Measurements from ENCODE around the gene IL1F10.

Gene IL1F10

DNA sequence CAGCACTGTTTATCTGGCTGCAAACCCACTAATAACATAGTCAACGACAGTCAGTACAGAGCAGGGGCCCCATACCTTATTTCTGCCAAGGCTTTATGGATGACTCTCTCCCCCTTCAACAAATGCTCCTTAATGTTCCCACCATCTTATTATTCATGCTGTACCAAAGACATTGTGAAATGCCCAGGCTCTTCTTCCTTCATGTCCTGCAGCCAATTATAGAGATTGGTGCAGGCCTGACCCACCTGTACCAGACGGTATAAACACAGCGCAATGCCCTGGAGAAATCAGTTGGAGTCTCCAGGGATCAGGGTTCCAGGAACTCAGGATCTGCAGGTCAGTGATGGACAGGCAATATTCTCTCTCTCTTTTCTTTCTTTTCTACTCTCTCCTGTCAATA is at the start of gene IL1F10:
TSS of gene IL1F10 (plus strand) at position 290 of the 400 bp plus-strand sequence. CDS start 4,769 bp downstream, outside the sequence.
- no peak for DNase-seq (ENCODE audit: low spot score)

GRCh38 chr2:113018509-113018908 is 49.3 kb upstream of the IL1F10 start:
- DNase-seq (ENCODE audit: low spot score), result no peak

- no peak for DNase-seq (ENCODE audit: low spot score)
Measured at GRCh38 chr2:113021312-113021711, 46.5 kb upstream of the IL1F10 start.

- no peak for DNase-seq (ENCODE audit: low spot score)
Measured at GRCh38 chr2:113024764-113025163, 43.0 kb upstream of the IL1F10 start.

- no peak for DNase-seq (ENCODE audit: low spot score)
Measured at GRCh38 chr2:113025737-113026136, 42.0 kb upstream of the IL1F10 start.

DNA sequence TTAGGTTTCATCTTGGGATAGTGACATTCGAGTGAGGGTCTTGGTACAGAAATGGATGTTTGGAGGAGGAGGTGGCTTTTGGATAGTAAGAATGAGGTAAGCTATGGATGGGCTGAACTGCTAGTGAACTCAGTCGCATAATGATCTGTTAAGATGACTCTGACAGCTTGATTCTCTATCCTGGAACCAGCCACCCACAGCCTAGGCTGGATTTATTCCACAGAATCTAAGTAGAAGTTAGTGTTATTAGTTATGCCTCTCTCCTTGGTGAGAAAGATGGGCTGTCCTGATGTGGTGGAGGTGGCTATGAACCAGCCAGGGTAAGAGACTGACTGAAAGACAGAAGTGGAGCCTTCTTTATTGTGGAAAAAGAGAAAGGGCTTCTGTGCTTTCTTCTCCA is 40.1 kb upstream of the IL1F10 start:
- DNase-seq (ENCODE audit: low spot score), result no peak

DNA sequence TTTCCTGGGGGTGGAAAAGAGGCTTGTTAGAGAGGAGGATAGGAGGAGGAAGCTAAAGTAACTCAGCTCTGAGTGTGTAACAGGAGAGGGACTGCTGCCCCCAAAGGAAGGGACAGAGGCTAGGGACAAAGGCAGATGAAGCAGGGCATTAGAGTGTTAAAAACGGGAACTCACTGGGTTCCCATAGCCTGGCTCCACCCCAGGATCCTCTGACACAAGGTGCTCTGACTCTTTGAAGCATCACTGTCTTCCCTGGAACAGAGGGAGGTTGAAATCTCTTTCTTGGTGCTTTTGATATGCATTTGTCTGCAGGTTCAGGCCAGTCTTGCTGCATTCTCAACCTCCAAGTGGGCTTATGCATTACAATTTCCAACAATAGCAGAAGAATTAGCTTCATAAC is 39.7 kb upstream of the IL1F10 start:
- DNase-seq (ENCODE audit: low spot score), result no peak

GRCh38 chr2:113032737-113033136 is 35.0 kb upstream of the IL1F10 start:
- no peak for DNase-seq (ENCODE audit: low spot score)

DNA sequence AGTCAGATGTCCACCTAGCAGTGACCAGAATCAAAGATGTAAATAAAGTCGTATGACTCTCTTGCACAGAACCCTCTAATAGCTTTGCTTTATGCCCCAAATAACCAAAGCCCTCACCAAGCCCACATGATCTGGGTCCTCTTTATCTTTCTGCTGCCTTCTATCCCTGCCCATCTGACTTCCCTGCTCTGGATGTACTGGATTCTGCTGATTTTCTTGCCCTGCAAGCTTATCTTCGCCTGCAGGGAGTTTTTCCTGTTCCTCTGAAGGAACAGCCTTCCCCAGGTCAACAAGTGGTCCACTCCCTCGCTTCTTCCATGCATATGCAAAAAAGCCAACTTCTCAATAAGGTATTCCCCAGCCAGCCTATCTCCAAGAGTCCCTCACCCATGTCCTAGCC is 33.8 kb upstream of the IL1F10 start:
- DNase-seq (ENCODE audit: low spot score), result no peak

GRCh38 chr2:113036763-113037162 is 31.0 kb upstream of the IL1F10 start:
- no peak for DNase-seq (ENCODE audit: low spot score)

DNA sequence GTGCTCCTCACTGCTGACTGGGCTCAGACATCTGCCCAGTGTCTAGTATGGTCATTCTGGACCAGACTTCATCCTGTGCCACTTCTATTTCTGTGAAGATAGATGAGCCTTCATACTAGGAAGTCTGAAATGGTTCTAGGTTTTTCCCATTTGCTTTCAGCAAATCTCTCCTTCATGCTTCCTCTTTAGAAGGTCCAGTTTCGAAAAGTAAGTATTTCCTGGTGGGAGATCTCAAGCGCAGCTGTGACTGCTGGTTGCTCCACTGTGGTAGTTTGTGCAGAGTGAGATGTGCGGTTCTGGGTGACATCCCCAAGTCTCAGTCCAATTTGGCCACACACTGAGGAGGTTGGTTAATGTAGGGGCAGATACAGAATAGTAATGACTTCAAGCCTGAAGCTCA is 29.5 kb upstream of the IL1F10 start:
- no peak for DNase-seq (ENCODE audit: low spot score)

DNA sequence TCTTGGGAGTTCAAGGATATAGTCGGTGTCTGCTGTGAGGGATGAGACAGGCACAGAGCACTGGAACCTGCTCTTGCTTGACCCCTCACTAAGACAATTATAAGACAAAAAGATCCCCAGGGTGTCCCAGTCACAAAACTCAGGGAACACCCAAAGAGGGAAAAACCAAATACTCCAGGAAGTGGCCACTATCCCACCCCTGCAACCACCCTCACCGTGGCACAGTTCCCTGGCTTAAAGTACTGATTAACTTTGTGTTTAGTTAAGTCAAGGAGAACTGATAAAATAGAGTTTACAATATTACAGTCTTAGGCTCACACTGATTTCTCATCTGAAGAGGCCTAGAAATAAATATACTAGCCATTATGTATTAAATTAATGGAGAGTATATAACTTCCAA is 28.6 kb upstream of the IL1F10 start:
- DNase-seq (ENCODE audit: low spot score), result no peak

DNA sequence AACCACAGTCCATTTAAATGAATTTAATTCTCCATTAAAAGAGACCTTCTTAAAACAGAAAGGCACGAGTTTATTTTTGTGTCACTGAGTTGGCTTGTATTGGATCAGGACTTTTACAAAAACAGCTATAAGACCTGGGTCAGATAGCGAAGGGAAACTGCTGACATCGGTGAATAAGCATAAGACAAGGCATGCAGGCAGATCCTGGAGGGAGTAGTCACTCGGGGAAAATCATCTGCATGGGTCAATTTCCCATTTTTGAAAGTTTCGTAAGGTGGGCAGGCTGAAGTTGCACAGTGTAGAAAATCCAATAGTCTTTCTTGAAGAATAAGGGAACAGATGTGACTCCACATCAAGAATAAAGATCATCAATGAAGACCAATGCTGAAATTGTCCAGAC is 28.1 kb upstream of the IL1F10 start:
- DNase-seq (ENCODE audit: low spot score), result no peak

DNA sequence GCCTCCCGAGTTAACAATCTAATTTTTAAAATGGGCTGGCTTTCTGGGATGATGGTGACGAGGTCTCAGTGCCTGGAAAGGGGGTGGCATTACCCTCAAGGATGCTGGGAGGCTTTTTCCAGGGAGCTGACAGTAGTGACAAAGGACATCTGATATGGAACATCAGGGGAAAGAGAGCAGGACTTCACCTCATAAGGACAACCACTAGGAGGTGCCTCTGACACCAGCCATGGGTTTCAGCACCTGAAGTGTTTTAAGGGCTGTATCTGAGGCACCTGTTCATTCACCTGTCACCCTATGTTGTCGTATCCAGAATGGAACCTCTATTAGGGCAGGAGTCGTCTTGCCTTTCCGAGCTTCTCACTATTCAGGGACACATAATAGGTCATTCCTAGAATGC is 25.9 kb upstream of the IL1F10 start:
- DNase-seq (ENCODE audit: low spot score), result no peak

GRCh38 chr2:113046465-113046864 is 21.3 kb upstream of the IL1F10 start:
- DNase-seq (ENCODE audit: low spot score), result no peak

GRCh38 chr2:113050921-113051895 is 16.6 kb upstream of the IL1F10 start:
- no peak for DNase-seq (ENCODE audit: low spot score)

- DNase-seq (ENCODE audit: low spot score), result no peak
Measured at GRCh38 chr2:113052396-113052917, 15.3 kb upstream of the IL1F10 start, which contains the start of gene IL36B. Gene IL36B, minus strand, starts transcription at chr2:113052867.

DNA sequence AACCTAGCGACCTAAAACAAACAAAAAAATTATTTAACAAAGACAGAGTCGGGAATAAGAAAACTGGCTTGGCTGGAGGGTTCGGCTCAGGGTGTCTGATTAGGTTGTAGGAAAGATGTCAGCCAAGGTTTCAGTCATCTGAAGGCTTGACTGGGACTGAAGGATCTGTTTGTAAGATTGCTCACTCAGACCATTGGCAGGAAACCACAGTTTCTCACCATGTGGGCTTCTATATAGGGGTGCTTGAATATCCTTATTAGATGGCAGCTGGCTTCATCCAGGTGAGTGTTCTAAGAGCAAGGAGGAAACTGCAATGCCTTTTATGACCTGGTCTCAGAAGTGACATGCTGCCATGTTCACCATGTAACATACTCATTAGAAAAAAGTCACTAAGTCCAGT is 14.1 kb upstream of the IL1F10 start:
- DNase-seq (ENCODE audit: low spot score), result no peak

DNA sequence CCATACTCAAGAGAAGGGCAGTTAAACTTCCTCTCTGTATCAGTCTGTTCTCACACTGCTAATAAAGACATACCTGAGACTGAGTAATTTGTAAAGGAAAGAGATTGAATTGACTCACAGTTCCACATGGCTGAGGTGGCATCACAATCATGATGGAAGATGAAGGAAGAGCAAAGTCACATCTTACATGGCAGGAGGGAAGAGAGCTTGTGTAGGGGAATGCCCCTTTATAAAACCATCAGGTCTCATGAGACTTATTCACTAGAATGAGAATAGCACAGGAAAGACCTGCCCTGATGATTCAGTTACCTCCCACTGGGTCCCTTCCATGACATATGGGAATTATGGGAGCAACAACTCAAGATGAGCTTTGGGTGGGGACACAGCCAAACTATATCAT is 13.7 kb upstream of the IL1F10 start:
- no peak for DNase-seq (ENCODE audit: low spot score)

- no peak for DNase-seq (ENCODE audit: low spot score)
Measured at GRCh38 chr2:113056521-113056920, 11.2 kb upstream of the IL1F10 start.

GRCh38 chr2:113057117-113057516 is 10.7 kb upstream of the IL1F10 start:
- no peak for DNase-seq (ENCODE audit: low spot score)

- no peak for DNase-seq (ENCODE audit: low spot score)
Measured at GRCh38 chr2:113058411-113058994, 9.3 kb upstream of the IL1F10 start.
